ENCODE measurements around the gene NKTR.

The NKTR gene

GRCh38 chr3:42668413-42668760, 67.9 kb downstream of the NKTR start:
- Histone ChIP-seq H3K27ac (ENCODE audit: extremely low read depth, low read depth, low read length) (no peak overlapping the region), H3K9me3 (ENCODE audit: control insufficient read depth, insufficient read depth, low read depth, low read length) (no peaks in the 10 kb centered on the region), H3K4me1 (ENCODE audit: control insufficient read depth, insufficient read depth, low read length) (no peaks in the 10 kb centered on the region), H3K4me3 (ENCODE audit: low read depth, low read length) (no peak overlapping the region), H3K36me3 (ENCODE audit: control insufficient read depth in 2 of 2, insufficient read depth in 1 of 2, low read length in 2 of 2) (peaks cover 0 to 5% of the 10 kb centered on the region in 2 experiments; a peak in 1 of 3 replicates)
- POLR2A ChIA-PET, result no interaction called here
- TF ChIP-seq ZNF48 (tag by site-specific recombination; IDR thresholded peaks at IDR 0.05) (no peak), ZNF777 (tag by site-specific recombination; IDR thresholded peaks at IDR 0.05; ENCODE audit: borderline replicate concordance) (no peak), ZNF121 (tag by site-specific recombination; IDR thresholded peaks at IDR 0.05) (no peak), ZSCAN16 (tag by site-specific recombination; IDR thresholded peaks at IDR 0.05) (no peak), OSR2 (tag by site-specific recombination; IDR thresholded peaks at IDR 0.05) (no peak), PRDM1 (tag by site-specific recombination; IDR thresholded peaks at IDR 0.05) (no peak), PRDM4 (tag by site-specific recombination; IDR thresholded peaks at IDR 0.05) (no peak), ZSCAN5A (tag by site-specific recombination; IDR thresholded peaks at IDR 0.05) (no peak), ZNF23 (tag by site-specific recombination; IDR thresholded peaks at IDR 0.05; ENCODE audit: borderline replicate concordance) (no peak), ZBTB49 (tag by site-specific recombination; IDR thresholded peaks at IDR 0.05; ENCODE audit: low read depth) (no peak), ZNF423 (tag by site-specific recombination; IDR thresholded peaks at IDR 0.05) (no peak), ZNF311 (tag by site-specific recombination; IDR thresholded peaks at IDR 0.05; ENCODE audit: borderline replicate concordance) (no peak), ZNF19 (tag by site-specific recombination; IDR thresholded peaks at IDR 0.05; ENCODE audit: low read depth) (no peak), TSHZ1 (tag by site-specific recombination; IDR thresholded peaks at IDR 0.05; ENCODE audit: borderline replicate concordance) (no peak), ZNF140 (tag by site-specific recombination; IDR thresholded peaks at IDR 0.05) (no peak), KLF16 (tag by site-specific recombination; IDR thresholded peaks at IDR 0.05) (no peak), ZNF645 (tag by site-specific recombination; IDR thresholded peaks at IDR 0.05) (no peak), ZNF600 (tag by site-specific recombination; IDR thresholded peaks at IDR 0.05) (no peak), KLF1 (tag by site-specific recombination; IDR thresholded peaks at IDR 0.05) (no peak)
- CTCF ChIA-PET, result no interaction called here
